COLO829 (cell line): ENCODE results near the gene DUOXA1.

Experiments
- DNase-seq: peaks from one replicate; pipeline ENCODE4 v3.0.0; 2012; ENCODE audit warnings: low spot score

Gene DUOXA1, protein sequence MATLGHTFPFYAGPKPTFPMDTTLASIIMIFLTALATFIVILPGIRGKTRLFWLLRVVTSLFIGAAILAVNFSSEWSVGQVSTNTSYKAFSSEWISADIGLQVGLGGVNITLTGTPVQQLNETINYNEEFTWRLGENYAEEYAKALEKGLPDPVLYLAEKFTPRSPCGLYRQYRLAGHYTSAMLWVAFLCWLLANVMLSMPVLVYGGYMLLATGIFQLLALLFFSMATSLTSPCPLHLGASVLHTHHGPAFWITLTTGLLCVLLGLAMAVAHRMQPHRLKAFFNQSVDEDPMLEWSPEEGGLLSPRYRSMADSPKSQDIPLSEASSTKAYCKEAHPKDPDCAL

GRCh38 chr15:45129651-45130129 lies at the start of gene DUOXA1, which contains the start of gene DUOX1:
DUOXA1 (minus strand) TSS chr15:45129879; CDS start chr15:45123014, 6,865 bp downstream.
DUOX1 (plus strand) TSS chr15:45129994; CDS start chr15:45131967, 1,973 bp downstream.
- no peak for DNase-seq

DNA sequence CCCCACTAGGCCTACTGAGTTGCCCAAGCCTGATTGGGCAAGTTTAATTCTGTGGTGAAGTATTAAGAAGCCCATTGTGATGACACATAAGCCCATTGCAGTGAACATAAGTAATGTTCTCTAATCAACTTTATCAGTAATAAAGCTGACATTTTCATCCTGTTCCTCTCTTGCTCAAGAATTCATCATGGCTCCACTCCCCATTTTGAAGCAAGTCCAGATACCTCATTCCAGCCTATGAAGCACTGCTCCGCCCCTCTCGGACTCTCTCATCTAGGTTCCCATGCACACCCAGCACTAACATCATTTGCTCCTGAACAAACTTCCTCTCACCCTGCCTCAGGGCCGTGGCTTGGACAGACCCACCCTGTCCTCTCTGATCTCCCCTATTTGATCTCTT lies 47.6 kb upstream of the DUOXA1 start:
- DNase-seq = no peak

GRCh38 chr15:45174577-45174976 lies 44.9 kb upstream of the DUOXA1 start:
- no peak for DNase-seq

DNA sequence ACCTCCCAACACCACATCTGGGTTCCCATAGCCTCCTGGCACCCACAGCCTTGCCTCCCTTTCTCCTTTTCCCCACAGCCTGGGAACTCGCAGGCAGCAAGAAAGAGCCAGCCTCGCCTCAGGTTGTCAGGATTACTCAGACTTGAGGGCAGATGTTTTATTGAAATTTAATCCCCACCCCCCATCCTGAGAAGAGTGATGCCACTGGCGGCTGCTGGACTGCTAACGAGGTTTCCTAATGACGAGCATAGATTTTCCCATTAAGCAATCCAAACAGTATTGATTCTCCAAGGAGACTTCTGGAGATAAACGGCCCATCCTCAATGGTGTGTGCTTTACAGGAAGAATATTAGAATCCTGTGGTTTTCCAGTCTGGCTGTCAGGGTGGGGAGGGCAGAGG lies 44.4 kb upstream of the DUOXA1 start:
- no peak for DNase-seq

DNA sequence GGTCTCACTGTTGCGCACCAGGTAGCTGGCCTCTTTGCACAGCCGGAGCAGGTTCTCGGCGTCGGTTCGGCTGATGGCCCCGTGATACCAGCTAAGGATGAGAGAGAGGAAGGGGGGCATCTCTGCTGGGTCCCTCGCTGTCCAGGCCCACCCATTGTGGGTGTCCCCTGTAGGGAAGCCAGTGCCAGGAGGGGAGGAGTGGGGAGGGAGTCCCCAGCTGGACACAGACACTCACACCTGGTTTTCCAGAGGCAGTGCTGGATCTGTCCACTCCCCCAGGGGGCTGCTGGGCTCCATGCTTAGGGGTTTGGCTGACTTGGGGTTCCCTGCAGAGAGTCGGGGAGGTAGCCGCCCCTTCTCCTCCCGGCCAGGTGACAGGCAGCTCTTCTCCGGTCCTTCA lies 42.2 kb upstream of the DUOXA1 start:
- no peak for DNase-seq

- no peak for DNase-seq
These were observed 40.2 kb upstream of the DUOXA1 start for GRCh38 chr15:45169608-45170480.

- no peak for DNase-seq
These were observed 39.3 kb upstream of the DUOXA1 start for GRCh38 chr15:45168751-45169551.

- no peak for DNase-seq
These were observed 38.6 kb upstream of the DUOXA1 start for GRCh38 chr15:45168286-45168685.

DNA sequence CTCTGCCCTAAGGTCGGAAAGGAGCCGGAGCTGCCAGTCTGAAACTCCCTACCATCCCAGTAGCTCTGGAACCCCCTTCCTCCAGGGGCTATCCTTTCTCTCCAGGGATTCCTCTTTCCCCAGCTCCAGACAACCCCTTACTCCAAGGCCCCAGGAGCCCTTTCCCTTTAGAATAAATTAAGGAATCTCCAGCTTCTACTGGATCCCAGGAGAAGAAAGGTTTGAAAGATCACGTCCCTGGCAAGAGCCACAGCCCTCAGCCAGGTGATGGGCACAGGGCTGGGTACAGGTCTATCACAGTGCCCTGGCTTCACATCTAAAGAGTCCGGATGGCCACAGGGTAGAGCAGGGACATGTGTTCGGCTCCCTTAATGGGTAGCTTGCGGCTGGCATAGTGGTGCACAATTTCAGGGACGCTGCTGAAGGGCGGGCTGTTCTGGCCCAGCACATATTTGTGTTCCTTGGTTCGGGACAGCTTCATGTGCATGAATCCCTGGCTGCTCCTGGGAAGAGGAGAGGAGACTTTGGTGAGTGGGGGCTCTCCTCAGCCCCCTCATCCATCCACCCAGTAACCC lies 38.0 kb upstream of the DUOXA1 start:
- no peak for DNase-seq

GRCh38 chr15:45166834-45167630 lies 37.4 kb upstream of the DUOXA1 start:
- peak; percentile 38 for DNase-seq

DNA sequence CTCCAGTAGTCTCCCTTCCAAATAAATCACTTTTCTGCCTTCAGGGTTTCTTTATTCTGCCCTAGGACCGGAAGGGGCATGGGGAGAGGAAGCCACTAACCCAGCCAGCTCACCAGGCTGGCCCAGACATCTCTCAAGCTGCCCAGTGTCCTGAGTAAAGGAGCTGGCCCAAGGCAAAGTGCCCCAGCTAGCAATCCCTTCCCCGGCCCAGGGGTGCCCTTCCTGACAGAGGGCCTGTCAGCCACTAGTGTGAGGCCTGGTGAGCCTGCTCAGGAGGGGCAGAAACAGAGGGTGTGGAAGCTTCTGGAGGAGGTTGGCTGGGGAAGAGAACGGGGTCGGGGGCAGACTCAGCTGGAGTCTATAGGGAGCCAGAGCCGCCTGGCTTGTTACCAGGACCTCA lies 35.9 kb upstream of the DUOXA1 start:
- DNase-seq = no peak

GRCh38 chr15:45164914-45165313 lies 35.2 kb upstream of the DUOXA1 start:
- DNase-seq = no peak

GRCh38 chr15:45163508-45163856 lies 33.8 kb upstream of the DUOXA1 start:
- no peak for DNase-seq

GRCh38 chr15:45162771-45163507 lies 33.3 kb upstream of the DUOXA1 start:
- DNase-seq = peak; percentile 84

GRCh38 chr15:45161666-45162065 lies 32.0 kb upstream of the DUOXA1 start:
- DNase-seq = no peak

DNA sequence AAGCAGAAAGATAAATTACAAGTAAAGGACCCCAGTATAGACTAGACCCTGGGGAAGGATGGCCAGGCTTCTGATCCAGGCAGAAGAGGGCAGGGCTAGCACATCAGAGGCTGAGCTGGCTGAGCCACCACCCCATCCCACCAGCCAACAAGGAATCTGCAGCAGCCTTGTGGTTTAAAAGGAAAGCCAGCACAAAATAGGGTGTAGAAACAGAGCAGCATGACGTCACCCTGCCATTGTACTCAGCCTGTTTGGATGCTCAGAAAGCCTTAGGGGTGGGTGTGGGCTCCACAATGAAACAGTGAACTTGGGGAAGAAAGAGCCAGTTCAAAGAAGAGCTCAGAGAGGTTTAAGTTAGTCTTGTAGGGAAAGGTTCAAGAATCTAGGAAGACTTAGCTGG lies 28.3 kb upstream of the DUOXA1 start:
- no peak for DNase-seq

- DNase-seq = peak; percentile 10
These were observed 27.2 kb upstream of the DUOXA1 start for GRCh38 chr15:45156744-45157455.

DNA sequence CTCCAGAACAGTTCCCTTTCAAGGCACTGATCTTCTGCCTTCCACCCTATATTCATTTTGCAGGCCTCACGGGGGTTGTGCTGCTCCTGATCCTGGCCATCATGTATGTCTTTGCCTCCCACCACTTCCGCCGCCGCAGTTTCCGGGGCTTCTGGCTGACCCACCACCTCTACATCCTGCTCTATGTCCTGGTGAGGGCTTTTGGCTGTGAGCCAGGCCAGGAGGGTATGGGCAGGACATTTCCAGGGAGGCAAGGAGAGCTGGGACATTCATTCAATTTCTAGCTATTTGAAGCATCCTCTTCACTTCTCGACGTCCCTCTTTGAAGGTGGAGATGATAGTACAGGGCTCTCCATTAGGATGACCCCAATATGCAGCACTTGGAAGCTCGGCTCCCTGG lies 26.1 kb upstream of the DUOXA1 start:
- no peak for DNase-seq

- no peak for DNase-seq
These were observed 22.5 kb upstream of the DUOXA1 start for GRCh38 chr15:45151998-45152828.
